Measurements from ENCODE around the gene TGM5.
"Not testable (repeated sequence)": the region's sequence is repeated elsewhere in the genome, so short reads cannot be mapped to it uniquely, and the experiment has no call there.

DNA sequence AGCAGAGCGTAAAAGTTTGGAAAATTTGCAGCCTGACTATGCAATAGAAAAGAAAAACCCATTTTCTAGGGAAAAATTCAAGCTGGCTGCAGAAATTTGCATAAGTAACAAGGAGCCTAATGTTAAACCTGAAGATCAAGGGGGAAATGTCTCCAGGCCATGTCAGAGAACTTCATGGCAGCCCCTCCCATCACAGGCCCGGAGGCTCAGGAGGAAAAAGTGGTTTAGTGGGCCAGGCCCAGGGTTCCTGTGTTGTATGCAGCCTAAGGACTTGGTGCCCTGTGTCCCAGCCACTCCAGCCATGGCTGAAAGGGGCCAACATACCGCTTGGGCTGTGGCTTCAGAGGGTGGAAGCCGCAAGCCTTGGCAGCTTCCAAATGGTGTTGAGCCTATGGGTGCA, 68.2 kb downstream of the TGM5 start:
- TF ChIP-seq, protein P1, sequence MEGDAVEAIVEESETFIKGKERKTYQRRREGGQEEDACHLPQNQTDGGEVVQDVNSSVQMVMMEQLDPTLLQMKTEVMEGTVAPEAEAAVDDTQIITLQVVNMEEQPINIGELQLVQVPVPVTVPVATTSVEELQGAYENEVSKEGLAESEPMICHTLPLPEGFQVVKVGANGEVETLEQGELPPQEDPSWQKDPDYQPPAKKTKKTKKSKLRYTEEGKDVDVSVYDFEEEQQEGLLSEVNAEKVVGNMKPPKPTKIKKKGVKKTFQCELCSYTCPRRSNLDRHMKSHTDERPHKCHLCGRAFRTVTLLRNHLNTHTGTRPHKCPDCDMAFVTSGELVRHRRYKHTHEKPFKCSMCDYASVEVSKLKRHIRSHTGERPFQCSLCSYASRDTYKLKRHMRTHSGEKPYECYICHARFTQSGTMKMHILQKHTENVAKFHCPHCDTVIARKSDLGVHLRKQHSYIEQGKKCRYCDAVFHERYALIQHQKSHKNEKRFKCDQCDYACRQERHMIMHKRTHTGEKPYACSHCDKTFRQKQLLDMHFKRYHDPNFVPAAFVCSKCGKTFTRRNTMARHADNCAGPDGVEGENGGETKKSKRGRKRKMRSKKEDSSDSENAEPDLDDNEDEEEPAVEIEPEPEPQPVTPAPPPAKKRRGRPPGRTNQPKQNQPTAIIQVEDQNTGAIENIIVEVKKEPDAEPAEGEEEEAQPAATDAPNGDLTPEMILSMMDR (IDR thresholded peaks at IDR 0.05 in 2 of 3, conservative IDR thresholded peaks at IDR 0.05 in 1 of 3; ENCODE audit: borderline replicate concordance in 1 of 3, insufficient read depth in 1 of 3, low read depth in 2 of 3, low read length in 2 of 3) = not testable (repeated sequence)
- TF ChIP-seq RAD21 (IDR thresholded peaks at IDR 0.05; ENCODE audit: low read depth); JUND (IDR thresholded peaks at IDR 0.05); EZH2phosphoT487 (IDR thresholded peaks at IDR 0.05; ENCODE audit: borderline replicate concordance): not testable (repeated sequence)
